ENCODE measurements around the gene NOD1.

GRCh38 chr7:30420662-30421061, 57.9 kb downstream of the NOD1 start:
- TF ChIP-seq, protein P1, sequence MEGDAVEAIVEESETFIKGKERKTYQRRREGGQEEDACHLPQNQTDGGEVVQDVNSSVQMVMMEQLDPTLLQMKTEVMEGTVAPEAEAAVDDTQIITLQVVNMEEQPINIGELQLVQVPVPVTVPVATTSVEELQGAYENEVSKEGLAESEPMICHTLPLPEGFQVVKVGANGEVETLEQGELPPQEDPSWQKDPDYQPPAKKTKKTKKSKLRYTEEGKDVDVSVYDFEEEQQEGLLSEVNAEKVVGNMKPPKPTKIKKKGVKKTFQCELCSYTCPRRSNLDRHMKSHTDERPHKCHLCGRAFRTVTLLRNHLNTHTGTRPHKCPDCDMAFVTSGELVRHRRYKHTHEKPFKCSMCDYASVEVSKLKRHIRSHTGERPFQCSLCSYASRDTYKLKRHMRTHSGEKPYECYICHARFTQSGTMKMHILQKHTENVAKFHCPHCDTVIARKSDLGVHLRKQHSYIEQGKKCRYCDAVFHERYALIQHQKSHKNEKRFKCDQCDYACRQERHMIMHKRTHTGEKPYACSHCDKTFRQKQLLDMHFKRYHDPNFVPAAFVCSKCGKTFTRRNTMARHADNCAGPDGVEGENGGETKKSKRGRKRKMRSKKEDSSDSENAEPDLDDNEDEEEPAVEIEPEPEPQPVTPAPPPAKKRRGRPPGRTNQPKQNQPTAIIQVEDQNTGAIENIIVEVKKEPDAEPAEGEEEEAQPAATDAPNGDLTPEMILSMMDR (IDR thresholded peaks at IDR 0.05): no peak
- TF ChIP-seq POLR2AphosphoS5 (IDR thresholded peaks at IDR 0.05) (no peak), EP300 (IDR thresholded peaks at IDR 0.05) (no peak)

All from sigmoid colon (tissue), 4 donors.